ENCODE results near the gene ANKRD7.

Gene ANKRD7

GRCh38 chr7:118194571-118194970, 29.9 kb upstream of the ANKRD7 start:
- no peaks in the 10 kb centered on the region for H3K27me3 ChIP-seq (ENCODE audit: control insufficient read depth, insufficient read depth, low read length, poor library complexity, severe bottlenecking)
- no peaks in the 10 kb centered on the region for H3K4me1 ChIP-seq (ENCODE audit: control insufficient read depth, insufficient read depth, low read length)
- H3K4me3 ChIP-seq (ENCODE audit: insufficient read depth, low read depth, low read length): no peak overlapping the region
- no peak overlapping the region for H3K27ac ChIP-seq (ENCODE audit: insufficient read depth, low read depth, low read length, poor library complexity, severe bottlenecking)
- WGBS, 2 experiments: 93 to 97% methylated on average over 2 of the region's 2 CpGs
- no peaks in the 10 kb centered on the region for H3K36me3 ChIP-seq (ENCODE audit: control insufficient read depth, insufficient read depth, low read length)
- H3K9me3 ChIP-seq (ENCODE audit: control insufficient read depth, low read length): no peaks in the 10 kb centered on the region

- Histone ChIP-seq H3K36me3 (ENCODE audit: control insufficient read depth, insufficient read depth, low read length) (no peaks in the 10 kb centered on the region), H3K27ac (ENCODE audit: insufficient read depth, low read depth, low read length, poor library complexity, severe bottlenecking) (no peak overlapping the region), H3K9me3 (ENCODE audit: control insufficient read depth, low read length) (no peaks in the 10 kb centered on the region), H3K4me1 (ENCODE audit: control insufficient read depth, insufficient read depth, low read length) (no peaks in the 10 kb centered on the region), H3K27me3 (ENCODE audit: control insufficient read depth, insufficient read depth, low read length, poor library complexity, severe bottlenecking) (no peaks in the 10 kb centered on the region), H3K4me3 (ENCODE audit: insufficient read depth, low read depth, low read length) (no peak overlapping the region)
- 17 to 56% methylated on average over 2 to 4 of the region's 6 CpGs for WGBS, 2 experiments
Observed at GRCh38 chr7:118195837-118196474, 28.5 kb upstream of the ANKRD7 start.

- H3K36me3 ChIP-seq (ENCODE audit: control insufficient read depth, insufficient read depth, low read length): no peaks in the 10 kb centered on the region
- 84 to 90% methylated on average over 2 of the region's 2 CpGs for WGBS, 2 experiments
- no peaks in the 10 kb centered on the region for H3K27me3 ChIP-seq (ENCODE audit: control insufficient read depth, insufficient read depth, low read length, poor library complexity, severe bottlenecking)
- no peak overlapping the region for H3K27ac ChIP-seq (ENCODE audit: insufficient read depth, low read depth, low read length, poor library complexity, severe bottlenecking)
- no peaks in the 10 kb centered on the region for H3K4me1 ChIP-seq (ENCODE audit: control insufficient read depth, insufficient read depth, low read length)
- no peak overlapping the region for H3K4me3 ChIP-seq (ENCODE audit: insufficient read depth, low read depth, low read length)
- H3K9me3 ChIP-seq (ENCODE audit: control insufficient read depth, low read length): no peaks in the 10 kb centered on the region
Observed at GRCh38 chr7:118202061-118202460, 22.4 kb upstream of the ANKRD7 start.

GRCh38 chr7:118214051-118214832, 10.3 kb upstream of the ANKRD7 start:
- Histone ChIP-seq H3K36me3 (ENCODE audit: control insufficient read depth, insufficient read depth, low read length) (no peaks in the 10 kb centered on the region), H3K27me3 (ENCODE audit: control insufficient read depth, insufficient read depth, low read length, poor library complexity, severe bottlenecking) (no peaks in the 10 kb centered on the region), H3K4me1 (ENCODE audit: control insufficient read depth, insufficient read depth, low read length) (no peaks in the 10 kb centered on the region), H3K9me3 (ENCODE audit: control insufficient read depth, low read length) (no peaks in the 10 kb centered on the region), H3K27ac (ENCODE audit: insufficient read depth, low read depth, low read length, poor library complexity, severe bottlenecking) (no peak overlapping the region), H3K4me3 (ENCODE audit: insufficient read depth, low read depth, low read length) (no peak overlapping the region)
- 94% methylated on average over 49 of the region's 49 CpGs for WGBS, 2 experiments

- no peak overlapping the region for H3K4me3 ChIP-seq (ENCODE audit: insufficient read depth, low read depth, low read length)
- 60 to 92% methylated on average over 1 to 2 of the region's 3 CpGs for WGBS, 2 experiments
Observed at GRCh38 chr7:118214833-118215182, 9.7 kb upstream of the ANKRD7 start.

GRCh38 chr7:118217210-118217619, 7.3 kb upstream of the ANKRD7 start:
- no peak overlapping the region for H3K4me3 ChIP-seq (ENCODE audit: insufficient read depth, low read depth, low read length)
- H3K4me1 ChIP-seq (ENCODE audit: control insufficient read depth, insufficient read depth, low read length): no peaks in the 10 kb centered on the region
- H3K9me3 ChIP-seq (ENCODE audit: control insufficient read depth, low read length): no peaks in the 10 kb centered on the region
- H3K27me3 ChIP-seq (ENCODE audit: control insufficient read depth, insufficient read depth, low read length, poor library complexity, severe bottlenecking): no peaks in the 10 kb centered on the region
- no peak overlapping the region for H3K27ac ChIP-seq (ENCODE audit: insufficient read depth, low read depth, low read length, poor library complexity, severe bottlenecking)
- WGBS, 2 experiments: 90 to 94% methylated on average over 1 of the region's 1 CpG
- H3K36me3 ChIP-seq (ENCODE audit: control insufficient read depth, insufficient read depth, low read length): no peaks in the 10 kb centered on the region

More at GRCh38 chr7:118214833-118215182, 9.7 kb upstream of the ANKRD7 start:
- no peaks in the 10 kb centered on the region for H3K27me3 ChIP-seq (ENCODE audit: control insufficient read depth, insufficient read depth, low read length, poor library complexity, severe bottlenecking)
- no peaks in the 10 kb centered on the region for H3K36me3 ChIP-seq (ENCODE audit: control insufficient read depth, insufficient read depth, low read length)
- H3K9me3 ChIP-seq (ENCODE audit: control insufficient read depth, low read length): no peaks in the 10 kb centered on the region
- no peaks in the 10 kb centered on the region for H3K4me1 ChIP-seq (ENCODE audit: control insufficient read depth, insufficient read depth, low read length)
- H3K27ac ChIP-seq (ENCODE audit: insufficient read depth, low read depth, low read length, poor library complexity, severe bottlenecking): no peak overlapping the region

- H3K4me1 ChIP-seq (ENCODE audit: control insufficient read depth, insufficient read depth, low read length): no peaks in the 10 kb centered on the region
- no peak overlapping the region for H3K4me3 ChIP-seq (ENCODE audit: insufficient read depth, low read depth, low read length)
- WGBS, 2 experiments: 84 to 89% methylated on average over 6 to 7 of the region's 8 CpGs
- H3K27me3 ChIP-seq (ENCODE audit: control insufficient read depth, insufficient read depth, low read length, poor library complexity, severe bottlenecking): no peaks in the 10 kb centered on the region
- no peaks in the 10 kb centered on the region for H3K9me3 ChIP-seq (ENCODE audit: control insufficient read depth, low read length)
- H3K36me3 ChIP-seq (ENCODE audit: control insufficient read depth, insufficient read depth, low read length): no peaks in the 10 kb centered on the region
- no peak overlapping the region for H3K27ac ChIP-seq (ENCODE audit: insufficient read depth, low read depth, low read length, poor library complexity, severe bottlenecking)
Observed at GRCh38 chr7:118218413-118219156, 5.9 kb upstream of the ANKRD7 start.

- no peaks in the 10 kb centered on the region for H3K4me1 ChIP-seq (ENCODE audit: control insufficient read depth, insufficient read depth, low read length)
- 92 to 96% methylated on average over 2 to 3 of the region's 3 CpGs for WGBS, 2 experiments
- no peaks in the 10 kb centered on the region for H3K27me3 ChIP-seq (ENCODE audit: control insufficient read depth, insufficient read depth, low read length, poor library complexity, severe bottlenecking)
Observed at GRCh38 chr7:118219157-118219512, 5.4 kb upstream of the ANKRD7 start.

GRCh38 chr7:118220583-118220982, 3.9 kb upstream of the ANKRD7 start:
- Histone ChIP-seq H3K4me3 (ENCODE audit: insufficient read depth, low read depth, low read length) (no peak overlapping the region), H3K36me3 (ENCODE audit: control insufficient read depth, insufficient read depth, low read length) (no peaks in the 10 kb centered on the region), H3K27ac (ENCODE audit: insufficient read depth, low read depth, low read length, poor library complexity, severe bottlenecking) (no peak overlapping the region), H3K4me1 (ENCODE audit: control insufficient read depth, insufficient read depth, low read length) (no peaks in the 10 kb centered on the region), H3K27me3 (ENCODE audit: control insufficient read depth, insufficient read depth, low read length, poor library complexity, severe bottlenecking) (no peaks in the 10 kb centered on the region), H3K9me3 (ENCODE audit: control insufficient read depth, low read length) (no peaks in the 10 kb centered on the region)
- WGBS, 2 experiments: 61 to 63% methylated on average over 3 of the region's 3 CpGs

More at GRCh38 chr7:118219157-118219512, 5.4 kb upstream of the ANKRD7 start:
- Histone ChIP-seq H3K9me3 (ENCODE audit: control insufficient read depth, low read length) (no peaks in the 10 kb centered on the region), H3K36me3 (ENCODE audit: control insufficient read depth, insufficient read depth, low read length) (no peaks in the 10 kb centered on the region), H3K4me3 (ENCODE audit: insufficient read depth, low read depth, low read length) (no peak overlapping the region), H3K27ac (ENCODE audit: insufficient read depth, low read depth, low read length, poor library complexity, severe bottlenecking) (no peak overlapping the region)

GRCh38 chr7:118222591-118222990, 1.9 kb upstream of the ANKRD7 start:
- Histone ChIP-seq H3K27ac (ENCODE audit: insufficient read depth, low read depth, low read length, poor library complexity, severe bottlenecking) (no peak overlapping the region), H3K27me3 (ENCODE audit: control insufficient read depth, insufficient read depth, low read length, poor library complexity, severe bottlenecking) (no peaks in the 10 kb centered on the region), H3K4me3 (ENCODE audit: insufficient read depth, low read depth, low read length) (no peak overlapping the region), H3K4me1 (ENCODE audit: control insufficient read depth, insufficient read depth, low read length) (no peaks in the 10 kb centered on the region), H3K36me3 (ENCODE audit: control insufficient read depth, insufficient read depth, low read length) (no peaks in the 10 kb centered on the region), H3K9me3 (ENCODE audit: control insufficient read depth, low read length) (no peaks in the 10 kb centered on the region)
- 95 to 100% methylated on average over 1 of the region's 1 CpG for WGBS, 2 experiments
